GM04503 (cell line): Measurements from ENCODE around the gene SCTR.

ENCODE experiments used
- DNase-seq: peaks from one replicate; pipeline ENCODE4 v3.0.0-alpha.2; 2012; ENCODE audit warnings: low read depth

SCTR gene

GRCh38 chr2:119523952-119524694, at the start of gene SCTR:
Gene SCTR (minus strand): TSS chr2:119524483. CDS start chr2:119524226, 257 bp downstream.
- DNase-seq = no peak

GRCh38 chr2:119567292-119567691, 43.0 kb upstream of the SCTR start:
- DNase-seq = no peak

- DNase-seq = no peak
These were observed 41.2 kb upstream of the SCTR start for GRCh38 chr2:119565481-119565880.

- DNase-seq = no peak
These were observed 29.5 kb upstream of the SCTR start for GRCh38 chr2:119553687-119554344.

- DNase-seq = no peak
These were observed 28.6 kb upstream of the SCTR start for GRCh38 chr2:119552902-119553301.

- no peak for DNase-seq
These were observed 26.6 kb upstream of the SCTR start for GRCh38 chr2:119550856-119551255.

- no peak for DNase-seq
These were observed 26.1 kb upstream of the SCTR start for GRCh38 chr2:119550346-119550745.

GRCh38 chr2:119549241-119549640, 25.0 kb upstream of the SCTR start:
- peak; percentile 6 for DNase-seq

- no peak for DNase-seq
These were observed 24.3 kb upstream of the SCTR start for GRCh38 chr2:119548516-119549120.

GRCh38 chr2:119546447-119546767, 22.1 kb upstream of the SCTR start:
- DNase-seq = no peak

GRCh38 chr2:119545754-119546446, 21.6 kb upstream of the SCTR start:
- DNase-seq = peak; percentile 3

GRCh38 chr2:119544939-119545475, 20.7 kb upstream of the SCTR start:
- peak; percentile 11 for DNase-seq

- DNase-seq = peak; percentile 18
These were observed 20.0 kb upstream of the SCTR start, which contains the start of gene CFAP221 for GRCh38 chr2:119544075-119544938. Gene CFAP221 (plus strand): TSS chr2:119544449. CDS start chr2:119546132, 1,683 bp downstream.

- DNase-seq = no peak
These were observed 17.2 kb upstream of the SCTR start for GRCh38 chr2:119541476-119541875.

- DNase-seq = no peak
These were observed 13.5 kb upstream of the SCTR start for GRCh38 chr2:119537792-119538191.

GRCh38 chr2:119536707-119537106, 12.4 kb upstream of the SCTR start:
- DNase-seq = no peak

GRCh38 chr2:119536211-119536610, 11.9 kb upstream of the SCTR start:
- no peak for DNase-seq

GRCh38 chr2:119533560-119533959, 9.3 kb upstream of the SCTR start:
- DNase-seq = no peak

GRCh38 chr2:119531292-119531691, 7.0 kb upstream of the SCTR start:
- DNase-seq = no peak

- no peak for DNase-seq
These were observed 3.7 kb upstream of the SCTR start for GRCh38 chr2:119527999-119528398.

- DNase-seq = no peak
These were observed 1.3 kb upstream of the SCTR start for GRCh38 chr2:119525614-119526013.
